GM12801 (cell line): ENCODE data around the gene ITCH.

Experiments used
- CTCF ChIP-seq: IDR thresholded peaks from one replicate; pipeline ENCODE4 v1.5.1; 2011; ENCODE audit warnings: control low read depth; ENCODE audit not compliant: insufficient read length; ENCODE audit errors: extremely low read depth

The ITCH gene

GRCh38 chr20:34495916-34496315 lies 132.8 kb downstream of the ITCH start:
- TF ChIP-seq CTCF, result no peak

- TF ChIP-seq CTCF, result no peak
These were observed 137.8 kb downstream of the ITCH start for GRCh38 chr20:34500823-34501222.

GRCh38 chr20:34506480-34506879 lies 143.4 kb downstream of the ITCH start:
- TF ChIP-seq CTCF, result no peak

GRCh38 chr20:34507702-34508413 lies 144.8 kb downstream of the ITCH start:
- TF ChIP-seq CTCF, result no peak

- no peak for TF ChIP-seq CTCF
These were observed 147.5 kb downstream of the ITCH start for GRCh38 chr20:34510575-34510974.

GRCh38 chr20:34511891-34512265 lies 148.8 kb downstream of the ITCH start:
- no peak for TF ChIP-seq CTCF

- no peak for TF ChIP-seq CTCF
These were observed 149.3 kb downstream of the ITCH start for GRCh38 chr20:34512266-34512954.
